ENCODE measurements around the gene ROR2.

ROR2 gene

DNA sequence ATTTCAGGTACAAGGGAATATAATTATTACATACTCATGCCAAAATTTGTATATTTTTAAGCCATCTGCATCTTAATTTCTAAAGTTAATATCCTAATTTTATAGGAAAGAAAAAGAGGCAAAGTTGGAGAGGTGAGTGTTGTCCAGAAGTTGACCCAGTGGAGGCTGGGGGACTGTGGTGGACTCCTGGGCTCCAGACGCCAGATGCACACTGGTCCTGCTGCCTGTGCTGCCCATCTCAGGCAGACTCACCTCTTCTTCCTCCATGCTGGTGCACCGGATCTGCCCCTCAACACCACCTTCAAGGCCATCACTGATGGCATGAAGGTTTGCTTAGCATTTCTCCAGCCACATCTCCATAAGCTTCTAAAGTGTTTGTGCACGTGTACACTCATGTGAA is 305.6 kb downstream of the ROR2 start:
- no peak for ATAC-seq
- TF ChIP-seq BACH2 (CRISPR knock-in tag; IDR thresholded peaks at IDR 0.05; ENCODE audit: borderline replicate concordance) (no peak), PPARA (CRISPR knock-in tag; IDR thresholded peaks at IDR 0.05; ENCODE audit: borderline replicate concordance) (no peak)
- TF ChIP-seq, protein P1, sequence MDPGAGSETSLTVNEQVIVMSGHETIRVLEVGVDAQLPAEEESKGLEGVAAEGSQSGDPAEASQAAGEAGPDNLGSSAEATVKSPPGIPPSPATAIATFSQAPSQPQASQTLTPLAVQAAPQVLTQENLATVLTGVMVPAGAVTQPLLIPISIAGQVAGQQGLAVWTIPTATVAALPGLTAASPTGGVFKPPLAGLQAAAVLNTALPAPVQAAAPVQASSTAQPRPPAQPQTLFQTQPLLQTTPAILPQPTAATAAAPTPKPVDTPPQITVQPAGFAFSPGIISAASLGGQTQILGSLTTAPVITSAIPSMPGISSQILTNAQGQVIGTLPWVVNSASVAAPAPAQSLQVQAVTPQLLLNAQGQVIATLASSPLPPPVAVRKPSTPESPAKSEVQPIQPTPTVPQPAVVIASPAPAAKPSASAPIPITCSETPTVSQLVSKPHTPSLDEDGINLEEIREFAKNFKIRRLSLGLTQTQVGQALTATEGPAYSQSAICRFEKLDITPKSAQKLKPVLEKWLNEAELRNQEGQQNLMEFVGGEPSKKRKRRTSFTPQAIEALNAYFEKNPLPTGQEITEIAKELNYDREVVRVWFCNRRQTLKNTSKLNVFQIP (CRISPR knock-in tag; IDR thresholded peaks at IDR 0.05; ENCODE audit: borderline replicate concordance, low read depth), result no peak

DNA sequence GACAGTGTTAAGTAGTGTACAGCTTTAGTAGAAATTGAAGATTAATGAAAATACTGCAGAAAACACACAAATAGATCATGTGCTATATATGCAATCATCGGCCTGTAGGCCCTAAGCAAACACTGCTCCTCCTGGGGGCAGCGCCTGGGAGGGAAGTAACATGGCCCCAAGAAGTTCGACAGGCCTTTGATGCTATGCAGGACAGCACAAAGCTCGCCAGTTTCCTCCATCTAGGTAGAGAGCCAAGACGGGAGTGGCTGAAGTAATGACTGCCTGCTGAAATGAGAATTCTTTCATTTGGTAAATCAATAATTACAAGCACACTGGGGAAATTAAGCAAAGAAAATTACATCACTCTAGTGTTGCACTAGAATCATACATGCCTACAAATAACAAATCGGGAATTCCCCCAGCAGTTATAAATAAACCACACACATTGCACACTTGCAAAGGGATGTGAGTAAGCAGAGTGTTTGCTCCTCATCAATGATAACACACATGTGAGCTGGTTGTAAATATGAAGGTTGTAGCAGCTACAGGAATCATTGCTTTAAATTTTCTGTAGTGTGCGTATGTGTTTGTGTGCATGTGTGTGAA is 306.4 kb downstream of the ROR2 start:
- ATAC-seq, result no peak
- no peak for TF ChIP-seq ZNF565 (CRISPR knock-in tag; conservative IDR thresholded peaks at IDR 0.05; ENCODE audit: low read depth)
- TF ChIP-seq, protein P2, sequence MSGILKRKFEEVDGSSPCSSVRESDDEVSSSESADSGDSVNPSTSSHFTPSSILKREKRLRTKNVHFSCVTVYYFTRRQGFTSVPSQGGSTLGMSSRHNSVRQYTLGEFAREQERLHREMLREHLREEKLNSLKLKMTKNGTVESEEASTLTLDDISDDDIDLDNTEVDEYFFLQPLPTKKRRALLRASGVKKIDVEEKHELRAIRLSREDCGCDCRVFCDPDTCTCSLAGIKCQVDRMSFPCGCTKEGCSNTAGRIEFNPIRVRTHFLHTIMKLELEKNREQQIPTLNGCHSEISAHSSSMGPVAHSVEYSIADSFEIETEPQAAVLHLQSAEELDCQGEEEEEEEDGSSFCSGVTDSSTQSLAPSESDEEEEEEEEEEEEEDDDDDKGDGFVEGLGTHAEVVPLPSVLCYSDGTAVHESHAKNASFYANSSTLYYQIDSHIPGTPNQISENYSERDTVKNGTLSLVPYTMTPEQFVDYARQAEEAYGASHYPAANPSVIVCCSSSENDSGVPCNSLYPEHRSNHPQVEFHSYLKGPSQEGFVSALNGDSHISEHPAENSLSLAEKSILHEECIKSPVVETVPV (CRISPR knock-in tag; IDR thresholded peaks at IDR 0.05), result no peak

DNA sequence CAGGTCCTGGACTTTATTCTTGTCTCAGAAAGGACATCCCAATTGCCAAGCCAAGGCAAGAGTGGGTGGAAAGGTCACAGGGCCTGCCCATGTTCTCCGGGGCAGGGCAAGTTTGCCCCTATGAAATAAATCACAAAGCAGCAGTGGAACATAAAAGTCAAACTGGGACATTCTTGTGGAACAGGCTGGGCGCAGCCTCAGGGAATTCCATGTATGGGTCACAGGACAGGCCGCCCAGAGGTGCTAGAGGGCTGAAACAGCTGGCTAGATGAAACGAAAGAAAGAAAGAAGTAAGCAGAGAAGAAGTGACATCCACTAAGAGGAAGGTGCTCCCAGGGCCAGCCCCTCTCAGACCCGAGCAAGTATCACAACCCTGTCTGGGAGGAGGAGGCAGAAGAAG is 307.3 kb downstream of the ROR2 start:
- TF ChIP-seq BACH2 (CRISPR knock-in tag; IDR thresholded peaks at IDR 0.05; ENCODE audit: borderline replicate concordance) (no peak), ZC3H10 (CRISPR knock-in tag; IDR thresholded peaks at IDR 0.05) (no peak), ZNF565 (CRISPR knock-in tag; conservative IDR thresholded peaks at IDR 0.05; ENCODE audit: low read depth) (no peak), CSDC2 (CRISPR knock-in tag; IDR thresholded peaks at IDR 0.05) (no peak), OSR1 (CRISPR knock-in tag; IDR thresholded peaks at IDR 0.05) (no peak), TOX (CRISPR knock-in tag; IDR thresholded peaks at IDR 0.05; ENCODE audit: borderline replicate concordance) (no peak), RARB (CRISPR knock-in tag; IDR thresholded peaks at IDR 0.05) (no peak)
- TF ChIP-seq, protein P3, sequence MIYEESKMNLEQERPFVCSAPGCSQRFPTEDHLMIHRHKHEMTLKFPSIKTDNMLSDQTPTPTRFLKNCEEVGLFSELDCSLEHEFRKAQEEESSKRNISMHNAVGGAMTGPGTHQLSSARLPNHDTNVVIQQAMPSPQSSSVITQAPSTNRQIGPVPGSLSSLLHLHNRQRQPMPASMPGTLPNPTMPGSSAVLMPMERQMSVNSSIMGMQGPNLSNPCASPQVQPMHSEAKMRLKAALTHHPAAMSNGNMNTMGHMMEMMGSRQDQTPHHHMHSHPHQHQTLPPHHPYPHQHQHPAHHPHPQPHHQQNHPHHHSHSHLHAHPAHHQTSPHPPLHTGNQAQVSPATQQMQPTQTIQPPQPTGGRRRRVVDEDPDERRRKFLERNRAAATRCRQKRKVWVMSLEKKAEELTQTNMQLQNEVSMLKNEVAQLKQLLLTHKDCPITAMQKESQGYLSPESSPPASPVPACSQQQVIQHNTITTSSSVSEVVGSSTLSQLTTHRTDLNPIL (CRISPR knock-in tag; IDR thresholded peaks at IDR 0.05; ENCODE audit: low read depth), result no peak
- TF ChIP-seq, protein P4, sequence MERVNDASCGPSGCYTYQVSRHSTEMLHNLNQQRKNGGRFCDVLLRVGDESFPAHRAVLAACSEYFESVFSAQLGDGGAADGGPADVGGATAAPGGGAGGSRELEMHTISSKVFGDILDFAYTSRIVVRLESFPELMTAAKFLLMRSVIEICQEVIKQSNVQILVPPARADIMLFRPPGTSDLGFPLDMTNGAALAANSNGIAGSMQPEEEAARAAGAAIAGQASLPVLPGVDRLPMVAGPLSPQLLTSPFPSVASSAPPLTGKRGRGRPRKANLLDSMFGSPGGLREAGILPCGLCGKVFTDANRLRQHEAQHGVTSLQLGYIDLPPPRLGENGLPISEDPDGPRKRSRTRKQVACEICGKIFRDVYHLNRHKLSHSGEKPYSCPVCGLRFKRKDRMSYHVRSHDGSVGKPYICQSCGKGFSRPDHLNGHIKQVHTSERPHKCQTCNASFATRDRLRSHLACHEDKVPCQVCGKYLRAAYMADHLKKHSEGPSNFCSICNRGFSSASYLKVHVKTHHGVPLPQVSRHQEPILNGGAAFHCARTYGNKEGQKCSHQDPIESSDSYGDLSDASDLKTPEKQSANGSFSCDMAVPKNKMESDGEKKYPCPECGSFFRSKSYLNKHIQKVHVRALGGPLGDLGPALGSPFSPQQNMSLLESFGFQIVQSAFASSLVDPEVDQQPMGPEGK (CRISPR knock-in tag; IDR thresholded peaks at IDR 0.05; ENCODE audit: borderline replicate concordance), result no peak
- TF ChIP-seq, protein P2 (CRISPR knock-in tag; IDR thresholded peaks at IDR 0.05), result no peak
- ATAC-seq, result no peak

DNA sequence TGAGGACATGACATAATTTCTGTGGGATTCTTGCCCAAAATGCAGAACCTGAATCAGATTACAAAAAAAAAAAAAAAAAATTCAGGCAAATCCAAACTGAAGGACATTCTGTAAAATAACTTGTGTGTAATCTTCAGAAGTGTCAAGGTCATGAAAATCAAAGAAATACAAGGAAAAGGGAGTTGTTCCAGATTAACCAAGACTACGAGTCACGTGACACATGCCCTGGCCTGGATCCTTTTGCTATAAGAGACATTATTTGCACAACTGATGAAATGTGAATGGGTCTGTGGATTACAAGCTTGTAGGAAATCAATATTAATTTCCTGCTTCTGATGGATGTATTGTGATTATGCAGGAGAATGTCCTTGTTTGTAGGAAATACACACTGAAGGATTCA is 309.6 kb downstream of the ROR2 start:
- no peak for TF ChIP-seq ZNF8 (CRISPR knock-in tag; IDR thresholded peaks at IDR 0.05)
- no peak for TF ChIP-seq ESRRG (CRISPR knock-in tag; IDR thresholded peaks at IDR 0.05)
- TF ChIP-seq SNAI2 (CRISPR knock-in tag; IDR thresholded peaks at IDR 0.05), result no peak
- no peak for TF ChIP-seq PPARA (CRISPR knock-in tag; IDR thresholded peaks at IDR 0.05; ENCODE audit: borderline replicate concordance)
- no peak for TF ChIP-seq OSR1 (CRISPR knock-in tag; IDR thresholded peaks at IDR 0.05)
- TF ChIP-seq TOX (CRISPR knock-in tag; IDR thresholded peaks at IDR 0.05; ENCODE audit: borderline replicate concordance), result no peak
- TF ChIP-seq ZC3H10 (CRISPR knock-in tag; IDR thresholded peaks at IDR 0.05), result no peak
- ATAC-seq, result no peak

DNA sequence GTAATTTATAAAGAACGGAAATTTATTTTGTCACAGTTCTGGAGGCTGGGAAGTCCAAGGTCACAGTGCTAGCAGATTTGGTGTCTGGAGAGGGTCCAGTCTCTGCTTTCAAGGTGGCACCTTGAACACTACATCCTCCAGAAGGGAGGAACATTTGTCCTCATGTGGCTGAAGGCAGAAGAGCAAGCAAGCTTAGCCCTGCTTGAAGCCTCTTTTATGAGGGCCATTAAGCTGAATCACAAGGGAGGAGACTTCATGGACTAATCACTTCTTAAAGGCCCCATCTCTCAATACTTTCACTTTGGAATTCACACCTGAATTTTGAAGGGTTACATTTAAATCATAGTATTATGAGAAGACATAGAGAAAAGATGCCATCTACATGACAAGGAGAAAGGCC is 311.0 kb downstream of the ROR2 start:
- TF ChIP-seq ZFP3 (CRISPR knock-in tag; IDR thresholded peaks at IDR 0.05), result no peak
- TF ChIP-seq ESRRG (CRISPR knock-in tag; IDR thresholded peaks at IDR 0.05), result no peak
- TF ChIP-seq ARNTL (CRISPR knock-in tag; IDR thresholded peaks at IDR 0.05; ENCODE audit: borderline replicate concordance, low read depth), result no peak
- TF ChIP-seq, protein P5, sequence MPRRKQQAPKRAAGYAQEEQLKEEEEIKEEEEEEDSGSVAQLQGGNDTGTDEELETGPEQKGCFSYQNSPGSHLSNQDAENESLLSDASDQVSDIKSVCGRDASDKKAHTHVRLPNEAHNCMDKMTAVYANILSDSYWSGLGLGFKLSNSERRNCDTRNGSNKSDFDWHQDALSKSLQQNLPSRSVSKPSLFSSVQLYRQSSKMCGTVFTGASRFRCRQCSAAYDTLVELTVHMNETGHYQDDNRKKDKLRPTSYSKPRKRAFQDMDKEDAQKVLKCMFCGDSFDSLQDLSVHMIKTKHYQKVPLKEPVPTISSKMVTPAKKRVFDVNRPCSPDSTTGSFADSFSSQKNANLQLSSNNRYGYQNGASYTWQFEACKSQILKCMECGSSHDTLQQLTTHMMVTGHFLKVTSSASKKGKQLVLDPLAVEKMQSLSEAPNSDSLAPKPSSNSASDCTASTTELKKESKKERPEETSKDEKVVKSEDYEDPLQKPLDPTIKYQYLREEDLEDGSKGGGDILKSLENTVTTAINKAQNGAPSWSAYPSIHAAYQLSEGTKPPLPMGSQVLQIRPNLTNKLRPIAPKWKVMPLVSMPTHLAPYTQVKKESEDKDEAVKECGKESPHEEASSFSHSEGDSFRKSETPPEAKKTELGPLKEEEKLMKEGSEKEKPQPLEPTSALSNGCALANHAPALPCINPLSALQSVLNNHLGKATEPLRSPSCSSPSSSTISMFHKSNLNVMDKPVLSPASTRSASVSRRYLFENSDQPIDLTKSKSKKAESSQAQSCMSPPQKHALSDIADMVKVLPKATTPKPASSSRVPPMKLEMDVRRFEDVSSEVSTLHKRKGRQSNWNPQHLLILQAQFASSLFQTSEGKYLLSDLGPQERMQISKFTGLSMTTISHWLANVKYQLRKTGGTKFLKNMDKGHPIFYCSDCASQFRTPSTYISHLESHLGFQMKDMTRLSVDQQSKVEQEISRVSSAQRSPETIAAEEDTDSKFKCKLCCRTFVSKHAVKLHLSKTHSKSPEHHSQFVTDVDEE (CRISPR knock-in tag; IDR thresholded peaks at IDR 0.05), result no peak
- TF ChIP-seq TOX (CRISPR knock-in tag; IDR thresholded peaks at IDR 0.05; ENCODE audit: borderline replicate concordance), result no peak
- TF ChIP-seq OSR1 (CRISPR knock-in tag; IDR thresholded peaks at IDR 0.05), result no peak
- TF ChIP-seq ZNF70 (CRISPR knock-in tag; IDR thresholded peaks at IDR 0.05), result no peak
- TF ChIP-seq, protein P3 (CRISPR knock-in tag; IDR thresholded peaks at IDR 0.05; ENCODE audit: low read depth), result no peak
- no peak for TF ChIP-seq ISL1 (CRISPR knock-in tag; IDR thresholded peaks at IDR 0.05)
- TF ChIP-seq TCF4 (CRISPR knock-in tag; IDR thresholded peaks at IDR 0.05; ENCODE audit: borderline replicate concordance), result no peak
- TF ChIP-seq SNAI2 (CRISPR knock-in tag; IDR thresholded peaks at IDR 0.05), result no peak
- no peak for ATAC-seq

Measured in SK-N-SH treated with all-trans-retinoic acid at 6 μM for 48 hours (cell line).